Right atrium auricular region (tissue), 2 donors: Measurements from ENCODE around the gene KLHL2. TPM values are rescaled to one million over a fixed set of nuclear protein-coding genes. Genes with fewer than 3 reads are reported as not detected.

Source experiments
- DNase-seq: peaks from one replicate; pipeline ENCODE4 v3.0.0-alpha.2; 2019; ENCODE audit warnings: low spot score
- H3K27ac ChIP-seq, 2 donors: fragments of 200-600 bp; sonication (generic); 1 replicate in 1 of 2; 2 replicates in 1 of 2; pipeline ENCODE4 v1.5.1; 2016 to 2019
- H3K27me3 ChIP-seq, 2 donors: fragments of 200-600 bp; sonication (generic); one replicate each; pipeline versions ENCODE4 v1.5.1 to v1.6.0; 2017 to 2019
- H3K36me3 ChIP-seq: fragments of 200-600 bp; sonication (generic); one replicate; pipeline ENCODE4 v1.5.1; 2016
- H3K4me1 ChIP-seq, 2 donors: fragments of 200-600 bp; sonication (generic); one replicate each; pipeline versions ENCODE4 v1.5.1 to v1.6.0; 2017 to 2019
- H3K4me3 ChIP-seq, 2 donors: fragments of 200-600 bp; sonication (generic); 1 replicate in 1 of 2; 2 replicates in 1 of 2; pipeline ENCODE4 v1.5.1; 2017 to 2019; ENCODE audit warnings: mild to moderate bottlenecking in 1 of 2, moderate library complexity in 1 of 2
- H3K9me3 ChIP-seq, 2 donors: fragments of 200-600 bp; sonication (generic); one replicate each; pipeline ENCODE4 v1.5.1; 2019
- CTCF ChIP-seq, 2 donors: fragments of 200-600 bp; sonication (generic); IDR thresholded peaks; one replicate each; pipeline ENCODE4 v1.5.1; 2019; ENCODE audit warnings: antibody characterized with exemption in 2 of 2
- total RNA-seq, 2 donors: library from RNA; depleted of rRNA; stranded (reverse); fragments of >200 nt; gene quantifications; one replicate each; pipeline ENCODE4 v1.1.0, GENCODE V29; 2016

Gene KLHL2
- total RNA-seq, 2 donors from 2014 or later, result 7.6 to 9.0 TPM

- Histone ChIP-seq H3K4me3 (no peak overlapping the region), H3K27ac (no peak overlapping the region), H3K27me3 (no peaks in the 10 kb centered on the region), H3K36me3 (no peaks in the 10 kb centered on the region), H3K9me3 (no peaks in the 10 kb centered on the region), H3K4me1 (no peaks in the 10 kb centered on the region)
- TF ChIP-seq CTCF (IDR thresholded peaks at IDR 0.05), result no peak
- DNase-seq, result no peak
Measured at GRCh38 chr4:165289423-165289785, 82.0 kb downstream of the KLHL2 start.

- H3K36me3 ChIP-seq, result peaks cover 8% of the 10 kb centered on the region
- H3K27me3 ChIP-seq, result no peaks in the 10 kb centered on the region
- no peaks in the 10 kb centered on the region for H3K9me3 ChIP-seq
- no peak for DNase-seq
- H3K27ac ChIP-seq, result no peak overlapping the region
- no peak overlapping the region for H3K4me3 ChIP-seq
- TF ChIP-seq CTCF (IDR thresholded peaks at IDR 0.05), result no peak
- H3K4me1 ChIP-seq, result no peaks in the 10 kb centered on the region
Measured at GRCh38 chr4:165293061-165293460, 85.7 kb downstream of the KLHL2 start.

GRCh38 chr4:165293927-165294649, 86.7 kb downstream of the KLHL2 start:
- DNase-seq, result no peak
- TF ChIP-seq CTCF (IDR thresholded peaks at IDR 0.05), result no peak
- no peak overlapping the region for H3K4me3 ChIP-seq
- H3K4me1 ChIP-seq, result no peaks in the 10 kb centered on the region
- no peaks in the 10 kb centered on the region for H3K27me3 ChIP-seq
- no peaks in the 10 kb centered on the region for H3K9me3 ChIP-seq
- H3K27ac ChIP-seq, result no peak overlapping the region
- peaks cover 10% of the 10 kb centered on the region for H3K36me3 ChIP-seq

GRCh38 chr4:165294907-165295306, 87.5 kb downstream of the KLHL2 start:
- DNase-seq, result no peak
- Histone ChIP-seq H3K36me3 (peaks cover 10% of the 10 kb centered on the region), H3K27ac (no peak overlapping the region), H3K9me3 (no peaks in the 10 kb centered on the region), H3K4me3 (no peak overlapping the region), H3K27me3 (no peaks in the 10 kb centered on the region), H3K4me1 (no peaks in the 10 kb centered on the region)
- no peak for TF ChIP-seq CTCF (IDR thresholded peaks at IDR 0.05)

GRCh38 chr4:165297626-165298025, 90.3 kb downstream of the KLHL2 start:
- Histone ChIP-seq H3K4me3 (no peak overlapping the region), H3K27ac (no peak overlapping the region), H3K4me1 (no peaks in the 10 kb centered on the region), H3K27me3 (no peaks in the 10 kb centered on the region), H3K9me3 (no peaks in the 10 kb centered on the region), H3K36me3 (peaks cover 10% of the 10 kb centered on the region)
- no peak for DNase-seq
- no peak for TF ChIP-seq CTCF (IDR thresholded peaks at IDR 0.05)
